ENCODE data around the gene SNX33. TPM values are rescaled to one million over a fixed set of nuclear protein-coding genes. Genes with fewer than 3 reads are reported as not detected.

SNX33 gene
- total and polyA plus RNA-seq, 2 of the 13 experiments (the other 11 are each of a cell fraction or from before 2014, with no cell fraction given) = 11.0 to 11.6 TPM

DNA sequence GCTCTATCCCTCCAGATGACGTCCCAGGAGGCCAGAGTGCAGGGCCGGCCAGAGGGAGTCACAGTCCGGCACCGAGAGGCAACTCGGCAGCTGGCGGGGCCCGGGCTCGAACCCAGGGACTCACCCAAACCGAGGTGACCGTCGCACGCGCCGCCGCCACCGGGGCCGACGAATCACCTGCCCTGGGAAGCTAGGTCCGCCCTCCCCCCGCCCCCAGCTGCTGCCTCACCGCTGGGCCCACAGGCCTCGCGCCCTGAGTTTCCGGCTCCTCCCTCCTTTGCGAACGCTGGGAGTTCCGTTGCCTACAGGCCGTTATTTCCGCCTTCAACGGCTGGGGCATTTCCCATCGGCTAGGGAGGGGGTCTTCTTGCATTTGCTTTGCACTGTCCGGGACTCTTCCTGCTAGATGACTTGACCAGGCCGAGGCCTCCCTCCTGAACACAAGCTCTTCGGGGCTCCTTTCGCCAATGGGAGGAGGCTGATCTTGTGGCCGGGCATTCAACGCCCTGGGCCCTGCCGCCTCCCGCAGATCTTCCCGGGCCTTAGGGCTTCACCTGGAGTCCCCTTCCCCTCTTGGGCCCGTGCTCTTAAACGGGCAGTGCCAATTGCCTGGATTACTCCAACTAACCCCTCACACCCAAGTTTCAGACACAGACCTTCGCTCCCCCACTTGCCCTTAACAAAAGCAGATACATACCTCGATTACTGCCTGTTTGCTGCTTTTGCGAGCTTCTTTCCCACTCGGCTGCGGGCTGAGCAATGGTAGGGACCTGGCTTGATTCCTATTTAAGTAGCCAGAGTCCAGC lies 22.0 kb upstream of the SNX33 start, which contains the start of gene SNUPN (continued):
- no peak for TF ChIP-seq ZEB1 (IDR thresholded peaks at IDR 0.05; ENCODE audit: insufficient replicate concordance, low read depth)
- TF ChIP-seq MTA3 (CRISPR knock-in tag; IDR thresholded peaks at IDR 0.05) = no peak
- TF ChIP-seq, protein P1, sequence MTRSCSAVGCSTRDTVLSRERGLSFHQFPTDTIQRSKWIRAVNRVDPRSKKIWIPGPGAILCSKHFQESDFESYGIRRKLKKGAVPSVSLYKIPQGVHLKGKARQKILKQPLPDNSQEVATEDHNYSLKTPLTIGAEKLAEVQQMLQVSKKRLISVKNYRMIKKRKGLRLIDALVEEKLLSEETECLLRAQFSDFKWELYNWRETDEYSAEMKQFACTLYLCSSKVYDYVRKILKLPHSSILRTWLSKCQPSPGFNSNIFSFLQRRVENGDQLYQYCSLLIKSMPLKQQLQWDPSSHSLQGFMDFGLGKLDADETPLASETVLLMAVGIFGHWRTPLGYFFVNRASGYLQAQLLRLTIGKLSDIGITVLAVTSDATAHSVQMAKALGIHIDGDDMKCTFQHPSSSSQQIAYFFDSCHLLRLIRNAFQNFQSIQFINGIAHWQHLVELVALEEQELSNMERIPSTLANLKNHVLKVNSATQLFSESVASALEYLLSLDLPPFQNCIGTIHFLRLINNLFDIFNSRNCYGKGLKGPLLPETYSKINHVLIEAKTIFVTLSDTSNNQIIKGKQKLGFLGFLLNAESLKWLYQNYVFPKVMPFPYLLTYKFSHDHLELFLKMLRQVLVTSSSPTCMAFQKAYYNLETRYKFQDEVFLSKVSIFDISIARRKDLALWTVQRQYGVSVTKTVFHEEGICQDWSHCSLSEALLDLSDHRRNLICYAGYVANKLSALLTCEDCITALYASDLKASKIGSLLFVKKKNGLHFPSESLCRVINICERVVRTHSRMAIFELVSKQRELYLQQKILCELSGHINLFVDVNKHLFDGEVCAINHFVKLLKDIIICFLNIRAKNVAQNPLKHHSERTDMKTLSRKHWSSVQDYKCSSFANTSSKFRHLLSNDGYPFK (CRISPR knock-in tag; IDR thresholded peaks at IDR 0.05; ENCODE audit: borderline replicate concordance) = peak; percentile 75; the same call in 1 of the 2 replicates
- TF ChIP-seq ERF (CRISPR knock-in tag; IDR thresholded peaks at IDR 0.05) = peak; percentile 93
- no peak for TF ChIP-seq MAFG (CRISPR knock-in tag; IDR thresholded peaks at IDR 0.05)
- 0 out of 2 replicates have a peak, but pooled peaks have one; percentile 44 for TF ChIP-seq TOPORS (CRISPR knock-in tag; IDR thresholded peaks at IDR 0.05)
- peak; percentile 92; the same call in 1 of the 2 replicates for TF ChIP-seq ZNF34 (CRISPR knock-in tag; IDR thresholded peaks at IDR 0.05; ENCODE audit: borderline replicate concordance)
- no peak for TF ChIP-seq NR2F6 (IDR thresholded peaks at IDR 0.05)
- peak; percentile 20; the same call in 1 of the 2 replicates for TF ChIP-seq NR2F6 (CRISPR knock-in tag; IDR thresholded peaks at IDR 0.05)
- TF ChIP-seq ZNF232 (CRISPR knock-in tag; IDR thresholded peaks at IDR 0.05; ENCODE audit: borderline replicate concordance) = no peak; the same call in 1 of the 2 replicates
- TF ChIP-seq YEATS4 (CRISPR knock-in tag; IDR thresholded peaks at IDR 0.05; ENCODE audit: borderline replicate concordance) = peak; percentile 92
- TF ChIP-seq, protein P2, sequence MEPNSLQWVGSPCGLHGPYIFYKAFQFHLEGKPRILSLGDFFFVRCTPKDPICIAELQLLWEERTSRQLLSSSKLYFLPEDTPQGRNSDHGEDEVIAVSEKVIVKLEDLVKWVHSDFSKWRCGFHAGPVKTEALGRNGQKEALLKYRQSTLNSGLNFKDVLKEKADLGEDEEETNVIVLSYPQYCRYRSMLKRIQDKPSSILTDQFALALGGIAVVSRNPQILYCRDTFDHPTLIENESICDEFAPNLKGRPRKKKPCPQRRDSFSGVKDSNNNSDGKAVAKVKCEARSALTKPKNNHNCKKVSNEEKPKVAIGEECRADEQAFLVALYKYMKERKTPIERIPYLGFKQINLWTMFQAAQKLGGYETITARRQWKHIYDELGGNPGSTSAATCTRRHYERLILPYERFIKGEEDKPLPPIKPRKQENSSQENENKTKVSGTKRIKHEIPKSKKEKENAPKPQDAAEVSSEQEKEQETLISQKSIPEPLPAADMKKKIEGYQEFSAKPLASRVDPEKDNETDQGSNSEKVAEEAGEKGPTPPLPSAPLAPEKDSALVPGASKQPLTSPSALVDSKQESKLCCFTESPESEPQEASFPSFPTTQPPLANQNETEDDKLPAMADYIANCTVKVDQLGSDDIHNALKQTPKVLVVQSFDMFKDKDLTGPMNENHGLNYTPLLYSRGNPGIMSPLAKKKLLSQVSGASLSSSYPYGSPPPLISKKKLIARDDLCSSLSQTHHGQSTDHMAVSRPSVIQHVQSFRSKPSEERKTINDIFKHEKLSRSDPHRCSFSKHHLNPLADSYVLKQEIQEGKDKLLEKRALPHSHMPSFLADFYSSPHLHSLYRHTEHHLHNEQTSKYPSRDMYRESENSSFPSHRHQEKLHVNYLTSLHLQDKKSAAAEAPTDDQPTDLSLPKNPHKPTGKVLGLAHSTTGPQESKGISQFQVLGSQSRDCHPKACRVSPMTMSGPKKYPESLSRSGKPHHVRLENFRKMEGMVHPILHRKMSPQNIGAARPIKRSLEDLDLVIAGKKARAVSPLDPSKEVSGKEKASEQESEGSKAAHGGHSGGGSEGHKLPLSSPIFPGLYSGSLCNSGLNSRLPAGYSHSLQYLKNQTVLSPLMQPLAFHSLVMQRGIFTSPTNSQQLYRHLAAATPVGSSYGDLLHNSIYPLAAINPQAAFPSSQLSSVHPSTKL (CRISPR knock-in tag; IDR thresholded peaks at IDR 0.05) = peak; percentile 65
- TF ChIP-seq RARA (CRISPR knock-in tag; IDR thresholded peaks at IDR 0.05) = no peak
- TF ChIP-seq, protein P3, sequence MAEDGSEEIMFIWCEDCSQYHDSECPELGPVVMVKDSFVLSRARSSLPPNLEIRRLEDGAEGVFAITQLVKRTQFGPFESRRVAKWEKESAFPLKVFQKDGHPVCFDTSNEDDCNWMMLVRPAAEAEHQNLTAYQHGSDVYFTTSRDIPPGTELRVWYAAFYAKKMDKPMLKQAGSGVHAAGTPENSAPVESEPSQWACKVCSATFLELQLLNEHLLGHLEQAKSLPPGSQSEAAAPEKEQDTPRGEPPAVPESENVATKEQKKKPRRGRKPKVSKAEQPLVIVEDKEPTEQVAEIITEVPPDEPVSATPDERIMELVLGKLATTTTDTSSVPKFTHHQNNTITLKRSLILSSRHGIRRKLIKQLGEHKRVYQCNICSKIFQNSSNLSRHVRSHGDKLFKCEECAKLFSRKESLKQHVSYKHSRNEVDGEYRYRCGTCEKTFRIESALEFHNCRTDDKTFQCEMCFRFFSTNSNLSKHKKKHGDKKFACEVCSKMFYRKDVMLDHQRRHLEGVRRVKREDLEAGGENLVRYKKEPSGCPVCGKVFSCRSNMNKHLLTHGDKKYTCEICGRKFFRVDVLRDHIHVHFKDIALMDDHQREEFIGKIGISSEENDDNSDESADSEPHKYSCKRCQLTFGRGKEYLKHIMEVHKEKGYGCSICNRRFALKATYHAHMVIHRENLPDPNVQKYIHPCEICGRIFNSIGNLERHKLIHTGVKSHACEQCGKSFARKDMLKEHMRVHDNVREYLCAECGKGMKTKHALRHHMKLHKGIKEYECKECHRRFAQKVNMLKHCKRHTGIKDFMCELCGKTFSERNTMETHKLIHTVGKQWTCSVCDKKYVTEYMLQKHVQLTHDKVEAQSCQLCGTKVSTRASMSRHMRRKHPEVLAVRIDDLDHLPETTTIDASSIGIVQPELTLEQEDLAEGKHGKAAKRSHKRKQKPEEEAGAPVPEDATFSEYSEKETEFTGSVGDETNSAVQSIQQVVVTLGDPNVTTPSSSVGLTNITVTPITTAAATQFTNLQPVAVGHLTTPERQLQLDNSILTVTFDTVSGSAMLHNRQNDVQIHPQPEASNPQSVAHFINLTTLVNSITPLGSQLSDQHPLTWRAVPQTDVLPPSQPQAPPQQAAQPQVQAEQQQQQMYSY (CRISPR knock-in tag; IDR thresholded peaks at IDR 0.05) = no peak
- no peak for TF ChIP-seq CENPX (CRISPR knock-in tag; IDR thresholded peaks at IDR 0.05)
- TF ChIP-seq, protein P4, sequence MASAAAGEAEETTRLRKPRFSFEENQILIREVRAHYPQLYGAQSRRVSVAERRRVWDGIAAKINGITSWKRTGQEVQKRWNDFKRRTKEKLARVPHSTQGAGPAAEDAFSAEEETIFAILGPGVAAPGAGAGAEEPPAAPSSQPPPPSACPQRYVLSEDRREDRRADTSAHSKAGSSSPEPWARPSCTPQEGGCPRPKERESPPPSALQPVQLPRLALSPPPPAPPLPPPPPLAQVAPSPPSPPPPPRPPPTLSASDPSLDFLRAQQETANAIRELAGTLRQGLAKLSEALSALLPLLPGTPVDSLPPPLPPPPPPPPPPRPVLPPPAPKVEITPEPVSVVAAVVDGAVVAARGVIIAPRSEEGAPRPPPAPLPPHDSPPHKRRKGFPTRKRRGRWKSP (CRISPR knock-in tag; IDR thresholded peaks at IDR 0.05) = peak; percentile 47; the same call in 1 of the 2 replicates
